Brain microvascular endothelial cell (primary cell): Measurements from ENCODE around the gene EXOC7.

Source experiments
- DNase-seq: peaks from one replicate; pipeline ENCODE4 v3.0.0-alpha.2; 2020
- H3K27ac ChIP-seq: fragments of 250-450 bp; sonication (Bioruptor Pico); 2 replicates; pipeline ENCODE4 v1.5.1; 2020; ENCODE audit warnings: mild to moderate bottlenecking, moderate library complexity
- H3K27me3 ChIP-seq: fragments of 250-450 bp; sonication (Bioruptor Pico); replicated peaks from 2 replicates; pipeline ENCODE4 v1.5.1; 2020; ENCODE audit warnings: mild to moderate bottlenecking
- H3K36me3 ChIP-seq: fragments of 250-450 bp; sonication (Bioruptor Pico); replicated peaks from 2 replicates; pipeline ENCODE4 v1.5.1; 2020; ENCODE audit warnings: mild to moderate bottlenecking
- H3K4me3 ChIP-seq: 2 replicates; pipeline ENCODE4 v1.5.1; 2011; ENCODE audit warnings: low read depth, mild to moderate bottlenecking, control low read depth, low read length, moderate library complexity
- in situ Hi-C: cut with HindIII; loops from 2 replicates; pipeline ENCODE4 v1.10.0; 2017; ENCODE audit warnings: low sequenced_read_pairs, low pct_ligation_motif_present
- TF ChIP-seq, protein P1 (sequence below): IDR thresholded peaks from 2 replicates; pipeline ENCODE4 v1.5.1; 2011; ENCODE audit warnings: low read depth, mild to moderate bottlenecking, moderate library complexity, low read length, control low read depth, inconsistent platforms; ENCODE audit errors: missing control alignments

The EXOC7 gene

GRCh38 chr17:76083536-76084182 lies 19.9 kb downstream of the EXOC7 start:
- Histone ChIP-seq H3K36me3 (peaks cover 39% of the 10 kb centered on the region), H3K4me3 (no peak overlapping the region), H3K27ac (no peak overlapping the region), H3K27me3 (peaks cover 16% of the 10 kb centered on the region)
- TF ChIP-seq, protein P1, sequence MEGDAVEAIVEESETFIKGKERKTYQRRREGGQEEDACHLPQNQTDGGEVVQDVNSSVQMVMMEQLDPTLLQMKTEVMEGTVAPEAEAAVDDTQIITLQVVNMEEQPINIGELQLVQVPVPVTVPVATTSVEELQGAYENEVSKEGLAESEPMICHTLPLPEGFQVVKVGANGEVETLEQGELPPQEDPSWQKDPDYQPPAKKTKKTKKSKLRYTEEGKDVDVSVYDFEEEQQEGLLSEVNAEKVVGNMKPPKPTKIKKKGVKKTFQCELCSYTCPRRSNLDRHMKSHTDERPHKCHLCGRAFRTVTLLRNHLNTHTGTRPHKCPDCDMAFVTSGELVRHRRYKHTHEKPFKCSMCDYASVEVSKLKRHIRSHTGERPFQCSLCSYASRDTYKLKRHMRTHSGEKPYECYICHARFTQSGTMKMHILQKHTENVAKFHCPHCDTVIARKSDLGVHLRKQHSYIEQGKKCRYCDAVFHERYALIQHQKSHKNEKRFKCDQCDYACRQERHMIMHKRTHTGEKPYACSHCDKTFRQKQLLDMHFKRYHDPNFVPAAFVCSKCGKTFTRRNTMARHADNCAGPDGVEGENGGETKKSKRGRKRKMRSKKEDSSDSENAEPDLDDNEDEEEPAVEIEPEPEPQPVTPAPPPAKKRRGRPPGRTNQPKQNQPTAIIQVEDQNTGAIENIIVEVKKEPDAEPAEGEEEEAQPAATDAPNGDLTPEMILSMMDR: no peak
- no peak for DNase-seq
- in situ Hi-C loops: no loop called here

GRCh38 chr17:76082326-76083251 lies 21.0 kb downstream of the EXOC7 start:
- in situ Hi-C loops: no loop called here
- H3K36me3 ChIP-seq: peaks cover 31% of the 10 kb centered on the region
- no peak for DNase-seq
- TF ChIP-seq, protein P1: no peak
- H3K27ac ChIP-seq: no peak overlapping the region
- H3K27me3 ChIP-seq: peaks cover 23% of the 10 kb centered on the region
- no peak overlapping the region for H3K4me3 ChIP-seq

GRCh38 chr17:76081295-76082210 lies 22.0 kb downstream of the EXOC7 start:
- no peak overlapping the region for H3K4me3 ChIP-seq
- no peak for DNase-seq
- TF ChIP-seq, protein P1: no peak
- H3K36me3 ChIP-seq: peaks cover 27% of the 10 kb centered on the region
- H3K27me3 ChIP-seq: peaks cover 34% of the 10 kb centered on the region
- H3K27ac ChIP-seq: no peak overlapping the region
- in situ Hi-C loops: no loop called here

- no peak overlapping the region for H3K4me3 ChIP-seq
- in situ Hi-C loops: no loop called here
- peaks cover 41% of the 10 kb centered on the region for H3K27me3 ChIP-seq
- TF ChIP-seq, protein P1: no peak
- no peak for DNase-seq
- H3K36me3 ChIP-seq: peaks cover 24% of the 10 kb centered on the region
- H3K27ac ChIP-seq: no peak overlapping the region
Observed at GRCh38 chr17:76080768-76081287, 22.8 kb downstream of the EXOC7 start.

DNA sequence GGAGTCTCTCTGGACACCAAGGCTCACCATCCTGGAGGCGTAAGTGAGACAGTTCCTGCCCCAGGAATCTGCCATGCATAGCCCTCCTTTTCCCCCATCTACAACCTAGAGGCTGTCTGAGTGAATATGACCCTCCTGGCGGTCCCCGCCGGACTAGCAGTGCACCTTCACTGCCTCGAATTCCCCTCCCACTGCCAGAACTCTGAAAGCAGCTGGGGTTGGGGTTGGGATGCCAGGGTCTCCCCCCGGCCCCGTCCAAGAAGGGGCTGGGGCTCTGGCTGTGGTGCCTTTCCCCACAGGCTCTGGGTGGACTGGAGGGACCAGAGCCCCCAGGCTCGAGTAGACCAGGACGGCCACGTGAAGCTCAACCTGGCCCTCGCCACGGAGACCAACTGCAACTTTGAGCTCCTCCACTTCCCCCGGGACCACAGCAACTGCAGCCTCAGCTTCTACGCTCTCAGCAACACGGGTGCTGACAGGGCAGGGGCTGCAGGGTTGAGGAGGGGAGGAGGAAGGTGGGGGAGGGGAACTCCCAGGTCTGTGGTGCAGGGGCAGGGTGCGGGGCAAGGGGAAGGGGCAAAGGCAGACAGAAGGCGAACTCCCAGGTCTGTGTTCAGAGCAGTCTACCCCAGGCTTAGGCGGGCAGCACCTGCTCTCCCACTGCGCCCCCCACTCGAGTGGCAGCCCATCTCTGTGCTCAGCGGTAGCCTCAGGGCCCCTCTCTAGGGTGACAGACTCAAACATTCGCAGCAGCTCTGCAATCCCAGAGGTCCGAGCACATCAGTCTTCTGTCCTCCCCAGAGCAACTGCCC lies 23.4 kb downstream of the EXOC7 start:
- peaks cover 17% of the 10 kb centered on the region for H3K36me3 ChIP-seq
- TF ChIP-seq, protein P1: peak; percentile 56
- DNase-seq: no peak
- H3K27me3 ChIP-seq: peaks cover 48% of the 10 kb centered on the region
- no peak overlapping the region for H3K4me3 ChIP-seq
- no peak overlapping the region for H3K27ac ChIP-seq
- in situ Hi-C loops: no loop called here
